HepG2 (cell line): Measurements from ENCODE around the gene ALDH4A1. TPM values are rescaled to one million over a fixed set of nuclear protein-coding genes. Genes with fewer than 3 reads are reported as not detected.

Source experiments
- ARNT ChIP-seq: fragments of 450-650 bp; IDR thresholded peaks from 2 replicates; pipeline ENCODE4 v1.6.1; 2017
- BRD4 ChIP-seq: sonication (generic); formaldehyde crosslinking; IDR thresholded peaks from 2 replicates; pipeline ENCODE4 v1.4.0; 2020; ENCODE audit warnings: missing genetic modification reagents
- CREB1 ChIP-seq, 2 experiments: fragments of 450-650 bp in 1 of 2; IDR thresholded peaks; 2 replicates each; pipeline ENCODE4 v1.6.1; 2016 to 2017; ENCODE audit warnings: control low read depth in 1 of 2, mild to moderate bottlenecking in 1 of 2, missing compliant biosample characterization in 1 of 2, missing genetic modification characterization in 1 of 2
- DDIT3 ChIP-seq: sonication (generic); formaldehyde crosslinking; IDR thresholded peaks from 2 replicates; pipeline ENCODE4 v1.4.0; 2020; ENCODE audit warnings: mild to moderate bottlenecking, missing genetic modification reagents
- FOXC1 ChIP-seq: sonication (generic); formaldehyde crosslinking; IDR thresholded peaks from 2 replicates; pipeline ENCODE4 v1.8.0; 2022; ENCODE audit warnings: mild to moderate bottlenecking, missing genetic modification reagents, borderline replicate concordance
- GABPB1 ChIP-seq: IDR thresholded peaks from 2 replicates; pipeline ENCODE4 v1.6.1; 2016; ENCODE audit warnings: mild to moderate bottlenecking, missing genetic modification reagents, moderate library complexity, missing compliant biosample characterization
- MAFF ChIP-seq: IDR thresholded peaks from 2 replicates; pipeline ENCODE4 v1.6.1; 2011; ENCODE audit warnings: low read depth, low read length, improper control_type of control experiment
- MAFG ChIP-seq: sonication (generic); formaldehyde crosslinking; IDR thresholded peaks from 2 replicates; pipeline ENCODE4 v1.5.1; 2020; ENCODE audit warnings: mild to moderate bottlenecking, missing genetic modification reagents
- MXD3 ChIP-seq: IDR thresholded peaks from 2 replicates; pipeline ENCODE4 v1.6.1; 2016; ENCODE audit warnings: mild to moderate bottlenecking, missing biosample characterization, missing genetic modification reagents
- PHB2 ChIP-seq: fragments of 450-650 bp; IDR thresholded peaks from 2 replicates; pipeline ENCODE4 v1.6.1; 2018; ENCODE audit not compliant: partially characterized antibody
- RARA ChIP-seq: IDR thresholded peaks from 2 replicates; pipeline ENCODE4 v1.6.1; 2016; ENCODE audit warnings: missing genetic modification reagents, missing compliant biosample characterization
- RERE ChIP-seq: IDR thresholded peaks from 2 replicates; pipeline ENCODE4 v1.6.1; 2016; ENCODE audit warnings: low read depth, missing genetic modification reagents, missing compliant biosample characterization
- SATB2 ChIP-seq: sonication (generic); formaldehyde crosslinking; IDR thresholded peaks from 2 replicates; pipeline ENCODE4 v1.5.0; 2020; ENCODE audit warnings: missing genetic modification reagents
- SETDB1 ChIP-seq: sonication (generic); formaldehyde crosslinking; IDR thresholded peaks from 2 replicates; pipeline ENCODE4 v1.5.1; 2020; ENCODE audit warnings: missing genetic modification reagents, mild to moderate bottlenecking, borderline replicate concordance
- TCF7 ChIP-seq: sonication (generic); IDR thresholded peaks from 2 replicates; pipeline ENCODE4 v1.6.1; 2016; ENCODE audit warnings: antibody characterized with exemption, low read depth
- TFDP2 ChIP-seq: sonication (generic); formaldehyde crosslinking; IDR thresholded peaks from 2 replicates; pipeline ENCODE4 v1.4.0; 2020; ENCODE audit warnings: missing genetic modification reagents
- ZNF30 ChIP-seq: sonication (generic); formaldehyde crosslinking; IDR thresholded peaks from 2 replicates; pipeline ENCODE4 v1.5.0; 2020; ENCODE audit warnings: mild to moderate bottlenecking, missing genetic modification reagents
- ZNF605 ChIP-seq: sonication (generic); formaldehyde crosslinking; IDR thresholded peaks from 2 replicates; pipeline ENCODE4 v1.8.0; 2022; ENCODE audit warnings: mild to moderate bottlenecking, missing genetic modification reagents
- ZNF704 ChIP-seq: sonication (generic); formaldehyde crosslinking; IDR thresholded peaks from 2 replicates; pipeline ENCODE4 v1.8.1; 2023; ENCODE audit warnings: mild to moderate bottlenecking, inconsistent platforms, moderate library complexity, missing genetic modification reagents, borderline replicate concordance
- ZNF709 ChIP-seq: sonication (generic); formaldehyde crosslinking; IDR thresholded peaks from 2 replicates; pipeline ENCODE4 v1.5.0; 2020; ENCODE audit warnings: mild to moderate bottlenecking, missing genetic modification reagents
- ZNF768 ChIP-seq: sonication (generic); formaldehyde crosslinking; IDR thresholded peaks from 2 replicates; pipeline ENCODE4 v1.4.0; 2020; ENCODE audit warnings: missing genetic modification reagents
- polyA plus RNA-seq, 8 experiments: library from polyadenylated mRNA; depleted of rRNA in 3 of 8; stranded (reverse) in 7 of 8; unstranded in 1 of 8; fragments of >200 nt; fragmentation: Illumina TruSeq in 4 of 8; extraction: Trizol in 4 of 8; gene quantifications; 2 replicates each; pipeline versions ENCODE4 v1.2.1 to v1.2.3, GENCODE V29; 2011 to 2016; ENCODE audit warnings: low read depth in 4 of 8, missing spikeins in 1 of 8, mixed read lengths in 1 of 8; ENCODE audit not compliant: insufficient read depth in 1 of 8
- total RNA-seq, 5 experiments: library from RNA; depleted of rRNA; stranded (reverse); fragments of >200 nt; fragmentation: Illumina TruSeq; extraction: Trizol; gene quantifications; 2 replicates each; pipeline ENCODE4 v1.2.3, GENCODE V29; 2016; ENCODE audit warnings: low read depth in 1 of 5

The ALDH4A1 gene
- total and polyA plus RNA-seq, 2 of the 13 experiments (the other 11 are each of a cell fraction or from before 2014, with no cell fraction given): 76.4 to 240 TPM

GRCh38 chr1:18901147-18901951 is 1.0 kb downstream of the ALDH4A1 start (continued):
- peak; percentile 27; the same call in 1 of the 2 replicates for TF ChIP-seq ZNF709
- no peak for TF ChIP-seq DDIT3 (CRISPR knock-in tag)
- TF ChIP-seq SETDB1 (CRISPR knock-in tag): no peak
- no peak for TF ChIP-seq MAFF
- no peak for TF ChIP-seq MAFG
- TF ChIP-seq ZNF704: no peak
- TF ChIP-seq GABPB1: peak; percentile 48
- TF ChIP-seq BRD4 (CRISPR knock-in tag): peak; percentile 72
- no peak for TF ChIP-seq ARNT
- TF ChIP-seq ZNF605 (CRISPR knock-in tag): peak; percentile 42; the same call in 1 of the 2 replicates
- TF ChIP-seq TCF7: peak; percentile 75; the same call in 1 of the 2 replicates
- no peak; the same call in 1 of the 2 replicates for TF ChIP-seq TFDP2
- no peak for TF ChIP-seq SATB2 (CRISPR knock-in tag)
- no peak for TF ChIP-seq CREB1 (IDR thresholded peaks at IDR 0.05)
- peak; percentile 82 for TF ChIP-seq CREB1 (CRISPR knock-in tag; IDR thresholded peaks at IDR 0.05)
- TF ChIP-seq RERE: peak; percentile 66; the same call in 1 of the 2 replicates
- no peak for TF ChIP-seq MXD3 (CRISPR knock-in tag)
- TF ChIP-seq RARA: peak; percentile 95
- TF ChIP-seq FOXC1 (CRISPR knock-in tag): no peak
- TF ChIP-seq ZNF768 (CRISPR knock-in tag): peak; percentile 72
- no peak for TF ChIP-seq PHB2
- TF ChIP-seq ZNF30 (CRISPR knock-in tag): no peak
